C4-2B (cell line): ENCODE measurements around the gene PHLDB3.
"Not testable (repeated sequence)": the region's sequence is repeated elsewhere in the genome, so short reads cannot be mapped to it uniquely, and the experiment has no call there.

Experiments used
- H3K27ac ChIP-seq: fragments of 450-650 bp; 2 replicates; pipeline ENCODE4 v1.5.1; 2017
- CTCF ChIP-seq: fragments of 450-650 bp; conservative IDR thresholded peaks from 2 replicates; pipeline ENCODE4 v1.5.1; 2017; ENCODE audit warnings: mild to moderate bottlenecking
- ZFX ChIP-seq: fragments of 450-650 bp; IDR thresholded peaks from 2 replicates; pipeline ENCODE4 v1.6.1; 2017

The PHLDB3 gene

GRCh38 chr19:43504426-43505185, at the start of gene PHLDB3:
TSS of gene PHLDB3 (minus strand) at chr19:43504746. CDS start at chr19:43504118, 628 bp downstream.
- peak within 1 kb of the TSS; percentile 66 for H3K27ac ChIP-seq
- TF ChIP-seq ZFX: no peak
- TF ChIP-seq CTCF: no peak; the same call in 1 of the 2 replicates

- no peak overlapping the region for H3K27ac ChIP-seq
- TF ChIP-seq ZFX (no peak), CTCF (no peak)
Observed at GRCh38 chr19:43553656-43554055, 49.1 kb upstream of the PHLDB3 start.

- no peak overlapping the region for H3K27ac ChIP-seq
- TF ChIP-seq CTCF (no peak), ZFX (no peak)
Observed at GRCh38 chr19:43552616-43553015, 48.1 kb upstream of the PHLDB3 start.

GRCh38 chr19:43552198-43552450, 47.6 kb upstream of the PHLDB3 start:
- no peak overlapping the region for H3K27ac ChIP-seq
- TF ChIP-seq CTCF (no peak), ZFX (no peak)

GRCh38 chr19:43551399-43552197, 47.1 kb upstream of the PHLDB3 start:
- no peak overlapping the region for H3K27ac ChIP-seq
- no peak for TF ChIP-seq CTCF
- no peak for TF ChIP-seq ZFX

- TF ChIP-seq ZFX (no peak), CTCF (no peak)
- no peak overlapping the region for H3K27ac ChIP-seq
Observed at GRCh38 chr19:43548706-43549105, 44.2 kb upstream of the PHLDB3 start.

GRCh38 chr19:43547926-43548325, 43.4 kb upstream of the PHLDB3 start:
- H3K27ac ChIP-seq: not testable (repeated sequence)

- H3K27ac ChIP-seq: no peak overlapping the region
Observed at GRCh38 chr19:43546581-43546980, 42.0 kb upstream of the PHLDB3 start.

More at GRCh38 chr19:43546581-43546980, 42.0 kb upstream of the PHLDB3 start:
- TF ChIP-seq CTCF: no peak
- no peak for TF ChIP-seq ZFX
